Gastroesophageal sphincter (tissue), 4 donors: ENCODE results near the gene RHCE. TPM values are rescaled to one million over a fixed set of nuclear protein-coding genes. Genes with fewer than 3 reads are reported as not detected.
"Not testable (repeated sequence)": the region's sequence is repeated elsewhere in the genome, so short reads cannot be mapped to it uniquely, and the experiment has no call there.

Experiments used
- ATAC-seq: fragments of 150-250 bp; one replicate; pipeline ENCODE4 v1.9.1; 2016; ENCODE audit warnings: mild to moderate bottlenecking, moderate library complexity
- H3K27ac ChIP-seq, 4 donors: fragments of 200-600 bp; sonication (generic) in 3 of 4; 1 replicate in 3 of 4; 2 replicates in 1 of 4; pipeline ENCODE4 v1.5.1; 2016 to 2019
- H3K27me3 ChIP-seq: fragments of 200-600 bp; sonication (generic); one replicate; pipeline ENCODE4 v1.5.1; 2019
- H3K36me3 ChIP-seq, 2 donors: fragments of 200-600 bp; sonication (generic); one replicate each; pipeline ENCODE4 v1.5.1; 2019; ENCODE audit warnings: control low read depth in 1 of 2
- H3K4me1 ChIP-seq, 3 donors: fragments of 200-600 bp; sonication (generic); 1 replicate in 2 of 3; 2 replicates in 1 of 3; pipeline ENCODE4 v1.5.1; 2016 to 2019; ENCODE audit warnings: control low read depth in 2 of 3
- H3K4me3 ChIP-seq, 2 donors: fragments of 200-600 bp; sonication (generic); one replicate each; pipeline ENCODE4 v1.5.1; 2019; ENCODE audit warnings: mild to moderate bottlenecking in 1 of 2, moderate library complexity in 1 of 2
- H3K9me3 ChIP-seq, 3 donors: fragments of 200-600 bp; sonication (generic); one replicate each; pipeline ENCODE4 v1.5.1; 2017 to 2019; ENCODE audit warnings: control low read depth in 2 of 3
- POLR2AphosphoS5 ChIP-seq: sonication (generic); formaldehyde crosslinking; IDR thresholded peaks from one replicate; pipeline ENCODE4 v1.6.1; 2017; ENCODE audit warnings: antibody characterized with exemption
- WGBS, 2 donors: methylation state at CpG; one replicate each; pipeline ENCODE4 v1.1.5; 2018; ENCODE audit warnings: low coverage in 1 of 2; 5-methylcytosine and 5-hydroxymethylcytosine counted together
- total RNA-seq, 4 donors: library from RNA; depleted of rRNA; stranded (reverse); fragments of >200 nt; gene quantifications; one replicate each; pipeline ENCODE4 v1.1.0, GENCODE V29; 2016

Gene RHCE
- total RNA-seq, 4 donors from 2014 or later = not detected

GRCh38 chr1:25423206-25423605 is 2.6 kb upstream of the RHCE start:
- not testable (repeated sequence) for H3K4me3 ChIP-seq
- WGBS, 2 donors = 14 to 69% methylated on average over 1 to 2 of the region's 6 CpGs

DNA sequence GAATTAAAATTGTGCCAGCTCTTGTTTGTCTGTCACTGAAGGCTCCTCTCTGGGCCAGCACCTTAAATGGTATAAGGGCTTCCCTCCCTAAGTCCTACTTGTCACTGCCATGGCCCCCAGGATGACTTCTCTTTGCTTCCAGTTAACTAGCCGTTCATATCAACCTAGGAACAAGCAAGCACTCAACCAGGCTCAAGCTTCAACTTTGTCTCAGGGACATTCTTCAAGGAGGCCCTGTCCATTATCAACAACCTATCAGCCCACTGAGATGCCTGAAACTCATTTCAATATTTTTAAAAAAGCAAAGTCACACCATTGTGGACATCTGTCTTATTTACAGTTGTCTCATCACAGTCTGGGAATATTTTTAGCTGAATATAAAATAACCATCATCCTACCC is 1.3 kb downstream of the RHCE start:
- ATAC-seq = not testable (repeated sequence)

More at GRCh38 chr1:25423206-25423605, 2.6 kb upstream of the RHCE start:
- peak overlapping the region in 3 of 4 donors; percentile 22 to 58 (median 37) for H3K27ac ChIP-seq
- H3K4me1 ChIP-seq, ATAC-seq, H3K36me3 ChIP-seq, H3K9me3 ChIP-seq, H3K27me3 ChIP-seq: not testable (repeated sequence)
- peak; percentile 55 for TF ChIP-seq POLR2AphosphoS5

GRCh38 chr1:25417280-25417679 is 3.3 kb downstream of the RHCE start:
- H3K9me3 ChIP-seq, H3K4me1 ChIP-seq, ATAC-seq, H3K4me3 ChIP-seq, H3K27ac ChIP-seq, H3K36me3 ChIP-seq, H3K27me3 ChIP-seq: not testable (repeated sequence)
- 72 to 78% methylated on average over 4 of the region's 4 CpGs for WGBS, 2 donors

More for the DNA sequence above, 1.3 kb downstream of the RHCE start:
- not testable (repeated sequence) for H3K36me3 ChIP-seq, H3K27ac ChIP-seq, H3K9me3 ChIP-seq, H3K4me1 ChIP-seq, H3K4me3 ChIP-seq, H3K27me3 ChIP-seq
- 100% methylated on average over 1 of the region's 1 CpG; no CpG with 5 or more reads in 1 of the 2 donors for WGBS, 2 donors

DNA sequence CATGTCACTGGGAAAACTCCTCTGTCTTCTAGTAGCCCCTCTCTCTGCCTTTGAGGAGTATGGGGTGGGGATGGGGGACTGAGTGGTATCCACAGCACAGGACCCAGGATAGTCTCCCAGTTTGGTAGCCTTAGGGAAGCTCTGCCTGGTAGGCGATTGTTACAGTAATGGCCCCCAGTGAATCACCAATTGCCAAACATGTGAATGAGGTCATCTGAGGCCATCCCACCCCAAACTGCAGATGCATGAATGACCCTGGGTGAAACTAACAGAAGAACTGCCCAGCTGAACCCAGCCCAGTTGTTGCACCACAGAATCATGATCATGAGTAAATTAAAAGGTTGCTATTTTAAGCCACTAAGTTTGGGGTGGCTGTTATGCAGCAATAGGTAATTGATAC is 6.0 kb downstream of the RHCE start:
- not testable (repeated sequence) for H3K4me1 ChIP-seq, H3K27me3 ChIP-seq, H3K9me3 ChIP-seq, H3K4me3 ChIP-seq, H3K36me3 ChIP-seq, ATAC-seq, H3K27ac ChIP-seq
- WGBS, 2 donors = 40% methylated on average over 1 of the region's 1 CpG; no CpG with 5 or more reads in 1 of the 2 donors

DNA sequence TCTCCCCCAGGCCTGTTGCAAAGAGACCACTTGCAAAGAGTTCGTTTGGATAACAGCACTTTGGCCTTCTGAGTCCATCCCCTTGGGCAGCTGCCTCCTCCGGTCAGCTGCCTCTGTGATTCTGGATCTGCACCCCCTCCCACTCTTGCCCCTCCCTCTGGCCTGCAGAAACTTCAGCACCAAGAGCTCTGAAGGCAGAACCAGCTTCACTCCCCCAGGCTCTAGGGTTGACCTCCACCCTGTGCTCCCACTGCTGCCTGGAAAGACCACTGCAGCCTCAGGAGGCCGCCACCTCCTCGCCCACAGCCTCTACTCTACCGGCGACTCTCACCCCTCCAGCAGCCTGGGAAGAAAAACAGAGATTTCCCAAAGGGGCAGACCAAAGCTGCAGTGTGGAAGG is 6.5 kb downstream of the RHCE start:
- no CpG with 5 or more reads among the region's 6 CpGs for WGBS, 2 donors
- not testable (repeated sequence) for H3K27ac ChIP-seq

GRCh38 chr1:25412872-25413623 is 7.6 kb downstream of the RHCE start:
- H3K36me3 ChIP-seq, ATAC-seq: not testable (repeated sequence)
- WGBS, 2 donors = 93 to 100% methylated on average over 1 to 3 of the region's 14 CpGs

More for the DNA sequence above, 6.5 kb downstream of the RHCE start:
- not testable (repeated sequence) for H3K36me3 ChIP-seq, H3K4me1 ChIP-seq, H3K27me3 ChIP-seq, H3K9me3 ChIP-seq, H3K4me3 ChIP-seq, ATAC-seq

GRCh38 chr1:25409641-25410427 is 10.8 kb downstream of the RHCE start:
- not testable (repeated sequence) for H3K4me3 ChIP-seq, H3K27me3 ChIP-seq, H3K4me1 ChIP-seq, H3K27ac ChIP-seq, H3K9me3 ChIP-seq, H3K36me3 ChIP-seq, ATAC-seq
- 76 to 94% methylated on average over 4 to 8 of the region's 10 CpGs for WGBS, 2 donors

More at GRCh38 chr1:25412872-25413623, 7.6 kb downstream of the RHCE start:
- not testable (repeated sequence) for H3K4me3 ChIP-seq, H3K4me1 ChIP-seq, H3K27ac ChIP-seq, H3K9me3 ChIP-seq, H3K27me3 ChIP-seq

DNA sequence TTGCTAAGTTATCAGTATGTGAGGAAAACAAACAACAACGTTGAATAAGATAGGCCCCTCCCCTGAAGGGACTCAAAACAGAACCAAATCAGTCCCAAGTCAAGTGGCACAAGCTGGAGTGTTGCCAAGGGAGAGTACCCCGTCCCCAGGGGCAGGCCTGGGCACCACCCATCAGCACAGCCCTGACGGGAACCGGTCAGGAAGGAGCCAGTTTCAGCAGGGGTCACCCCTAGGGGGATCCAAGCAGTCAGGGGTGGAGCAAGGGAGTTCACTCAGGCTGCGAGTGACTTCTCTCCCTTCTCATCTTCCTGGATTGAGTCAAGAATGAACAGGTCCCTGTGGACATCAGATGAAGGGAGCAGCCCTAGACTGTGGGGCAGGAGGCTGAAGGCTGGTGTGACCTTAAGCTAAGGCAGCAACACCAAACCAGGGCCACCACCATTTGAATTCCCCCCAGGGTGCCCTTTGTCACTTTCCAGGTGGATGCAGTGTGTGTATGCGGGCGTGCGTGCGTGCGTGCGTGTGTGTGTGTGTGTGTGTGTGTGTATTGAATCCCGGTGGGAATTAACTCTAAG is 14.8 kb downstream of the RHCE start:
- not testable (repeated sequence) for H3K4me3 ChIP-seq, ATAC-seq, H3K9me3 ChIP-seq, H3K27me3 ChIP-seq, H3K36me3 ChIP-seq, H3K27ac ChIP-seq, H3K4me1 ChIP-seq
- WGBS, 2 donors = no CpG with 5 or more reads among the region's 12 CpGs
